Right lobe of liver (tissue), 4 donors: ENCODE results near the gene SEMA4A.

Experiments used
- POLR2A ChIP-seq: fragments of 450-650 bp; IDR thresholded peaks from one replicate; pipeline ENCODE4 v1.6.1; 2017; ENCODE audit warnings: antibody characterized with exemption, mild to moderate bottlenecking
- TF ChIP-seq, protein P1 (sequence below), 4 donors: fragments of 200-600 bp in 3 of 4; fragments of 450-650 bp in 1 of 4; IDR thresholded peaks; one replicate each; pipeline versions ENCODE4 v1.5.1 to v1.8.0; 2016 to 2022; ENCODE audit warnings: antibody characterized with exemption in 4 of 4, mild to moderate bottlenecking in 2 of 4
- donor health status: DM: no; HTN: no; CAD: no.
- donor health status: DM: no; HTN: no; CAD: no.
- donor health status: DM: no; HTN: yes; CAD: no.

DNA sequence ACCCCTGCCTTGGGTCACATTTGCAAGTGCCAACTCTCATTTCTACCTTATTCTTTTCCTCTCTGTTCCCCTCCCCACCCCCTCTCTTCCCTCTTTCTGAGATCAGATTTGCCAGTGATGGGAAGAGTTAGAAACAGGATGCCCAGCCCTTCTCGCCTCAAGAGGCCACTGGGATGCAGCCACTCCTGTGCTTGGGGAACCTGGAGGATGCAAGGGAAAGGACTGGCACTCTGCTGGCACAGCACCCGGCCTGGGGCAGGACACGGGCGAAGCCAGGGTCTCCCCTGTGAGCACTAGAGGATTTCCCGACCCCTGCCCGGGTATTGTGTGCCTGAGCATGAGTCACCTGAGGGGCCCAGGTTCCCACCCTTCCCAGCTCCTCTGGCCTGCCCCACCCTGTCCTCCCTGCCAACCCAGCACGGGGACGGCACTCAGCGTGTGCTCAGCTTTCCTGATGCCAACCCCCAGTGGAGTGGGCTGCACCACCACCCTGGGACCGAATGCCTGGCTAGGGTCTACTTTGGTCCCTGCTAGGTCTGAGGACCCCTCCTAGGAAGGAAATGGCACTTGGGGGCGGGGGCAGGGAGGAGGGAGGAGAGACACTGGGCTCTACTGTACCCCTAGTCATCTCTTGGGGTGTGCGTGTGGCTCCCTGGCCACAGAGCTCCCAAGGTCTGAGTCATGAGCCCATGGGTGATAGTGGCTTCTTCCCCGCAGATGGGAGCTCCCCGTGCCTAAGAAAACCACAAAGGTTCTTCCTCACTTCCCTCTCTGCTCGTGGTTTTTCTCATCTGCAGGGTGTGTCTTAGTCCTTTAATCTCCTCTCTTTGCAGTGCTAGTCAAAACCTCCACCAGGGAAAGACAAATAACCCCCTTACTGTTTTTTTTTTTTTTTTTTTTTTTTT, 26.5 kb upstream of the SEMA4A start:
- TF ChIP-seq, protein P1, sequence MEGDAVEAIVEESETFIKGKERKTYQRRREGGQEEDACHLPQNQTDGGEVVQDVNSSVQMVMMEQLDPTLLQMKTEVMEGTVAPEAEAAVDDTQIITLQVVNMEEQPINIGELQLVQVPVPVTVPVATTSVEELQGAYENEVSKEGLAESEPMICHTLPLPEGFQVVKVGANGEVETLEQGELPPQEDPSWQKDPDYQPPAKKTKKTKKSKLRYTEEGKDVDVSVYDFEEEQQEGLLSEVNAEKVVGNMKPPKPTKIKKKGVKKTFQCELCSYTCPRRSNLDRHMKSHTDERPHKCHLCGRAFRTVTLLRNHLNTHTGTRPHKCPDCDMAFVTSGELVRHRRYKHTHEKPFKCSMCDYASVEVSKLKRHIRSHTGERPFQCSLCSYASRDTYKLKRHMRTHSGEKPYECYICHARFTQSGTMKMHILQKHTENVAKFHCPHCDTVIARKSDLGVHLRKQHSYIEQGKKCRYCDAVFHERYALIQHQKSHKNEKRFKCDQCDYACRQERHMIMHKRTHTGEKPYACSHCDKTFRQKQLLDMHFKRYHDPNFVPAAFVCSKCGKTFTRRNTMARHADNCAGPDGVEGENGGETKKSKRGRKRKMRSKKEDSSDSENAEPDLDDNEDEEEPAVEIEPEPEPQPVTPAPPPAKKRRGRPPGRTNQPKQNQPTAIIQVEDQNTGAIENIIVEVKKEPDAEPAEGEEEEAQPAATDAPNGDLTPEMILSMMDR (IDR thresholded peaks at IDR 0.05) = no peak
- no peak for TF ChIP-seq POLR2A
